ENCODE results near the gene NUP62CL.

The NUP62CL gene

DNA sequence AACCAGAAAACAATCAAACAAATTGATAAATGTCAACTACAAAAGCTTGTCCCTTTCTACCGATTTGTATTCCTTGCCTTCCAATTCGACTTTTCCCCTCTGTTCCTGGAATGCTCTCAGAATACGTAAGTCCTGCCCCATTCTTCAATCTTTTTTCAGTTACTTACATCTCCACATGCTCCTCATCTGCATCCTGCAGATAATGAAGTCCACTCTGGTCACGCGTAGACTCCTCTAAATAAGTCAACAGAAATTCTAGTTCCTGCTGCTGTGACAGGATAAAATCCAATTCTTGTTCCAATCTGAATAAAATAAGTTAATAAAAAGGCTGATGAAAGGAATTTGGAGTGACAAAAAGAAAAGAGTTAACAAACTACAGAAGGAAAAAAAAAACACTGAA is 53.2 kb downstream of the NUP62CL start:
- DNase-seq (ENCODE audit: low read depth in 2 of 2), result no peak

- DNase-seq (ENCODE audit: low read depth in 2 of 2), result no peak
These were observed 59.6 kb downstream of the NUP62CL start for GRCh38 chrX:107146670-107147069.

DNA sequence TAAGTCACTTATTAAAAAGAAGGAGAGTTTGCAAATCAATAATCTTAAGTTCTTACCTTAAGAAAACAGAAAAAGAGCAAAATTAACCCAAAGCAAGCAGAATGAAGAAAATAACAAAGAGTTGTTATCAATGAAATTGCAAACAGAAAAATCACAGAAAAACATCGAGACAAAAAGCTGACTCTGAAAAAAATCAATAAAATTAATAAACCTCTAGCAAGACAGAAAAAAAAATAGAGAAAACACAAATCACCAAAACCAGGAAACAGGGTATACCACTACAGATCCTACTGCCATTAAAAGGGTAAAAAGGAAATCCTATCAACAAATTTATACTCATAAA is 70.3 kb downstream of the NUP62CL start:
- no peak for DNase-seq (ENCODE audit: low read depth in 2 of 2)

- DNase-seq (ENCODE audit: low read depth in 2 of 2), result peak in 1 of 2 experiments; percentile 6
These were observed 70.9 kb downstream of the NUP62CL start for GRCh38 chrX:107135049-107135964.

- DNase-seq (ENCODE audit: low read depth in 2 of 2), result no peak
These were observed 82.5 kb downstream of the NUP62CL start for GRCh38 chrX:107123750-107124149.

DNA sequence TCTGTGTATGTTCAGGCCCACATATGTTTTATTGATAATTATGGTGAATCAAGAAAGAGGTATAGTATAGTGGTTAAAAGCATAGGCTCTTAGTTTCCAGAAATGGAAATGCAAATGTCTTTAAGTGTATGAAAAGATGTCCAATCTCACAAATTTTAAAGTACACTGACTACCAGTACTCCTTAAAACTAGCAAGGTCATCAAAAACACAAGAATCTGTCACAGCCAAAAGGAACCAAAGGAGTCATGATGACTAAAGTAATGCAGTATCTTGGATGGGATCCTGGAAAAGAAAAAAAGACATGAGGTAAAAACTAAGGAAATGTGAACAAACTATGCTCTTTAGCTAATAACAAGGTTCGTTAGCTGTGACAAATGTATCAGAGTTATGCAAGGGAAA is 87.0 kb downstream of the NUP62CL start:
- no peak for DNase-seq (ENCODE audit: low read depth in 2 of 2)

DNA sequence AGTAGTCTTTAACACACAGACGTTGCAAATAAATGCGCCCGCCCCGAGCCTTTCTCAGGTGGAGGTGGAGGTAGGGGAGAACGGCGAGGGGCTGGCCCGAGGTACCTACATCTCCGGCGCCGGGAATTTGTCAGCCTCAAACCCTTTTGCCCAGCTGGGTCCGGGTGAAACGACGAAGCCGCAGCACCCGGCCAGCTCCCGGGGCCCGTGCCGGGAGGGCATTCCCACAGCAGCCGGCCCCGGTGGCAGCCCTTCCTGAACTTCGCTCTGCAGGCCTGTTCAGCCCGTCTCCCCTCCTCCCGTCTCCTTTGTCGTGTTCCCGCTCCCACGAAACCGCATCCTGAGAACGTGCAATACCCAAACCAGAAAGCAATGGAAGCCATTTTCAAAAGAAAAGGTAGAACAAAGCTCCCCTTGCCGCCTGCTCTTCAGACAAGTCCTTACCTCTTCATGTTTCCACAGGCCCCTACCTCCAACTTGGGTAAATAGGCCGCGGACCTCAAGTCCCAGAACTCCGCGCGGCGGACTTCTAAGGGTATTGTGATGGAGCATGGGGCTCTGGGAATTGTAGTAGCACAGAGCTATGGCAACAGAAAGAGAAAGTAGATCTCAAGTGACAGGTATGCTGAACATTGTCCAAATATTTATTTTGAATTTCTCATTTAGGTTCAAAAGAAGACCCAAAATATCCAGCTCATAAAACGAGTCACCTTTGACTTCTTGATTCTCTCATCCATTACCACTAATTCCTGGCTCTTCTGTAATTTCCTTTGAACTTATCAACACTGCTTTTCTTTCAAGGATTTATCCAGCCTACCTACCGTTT is 87.7 kb downstream of the NUP62CL start, which contains the start of gene RBM41:
Gene RBM41, minus strand, starts transcription at position 501 of the 826 bp plus-strand sequence. Its CDS starts 49 bp downstream, at position 452.
- peak; percentile 29 to 49 for DNase-seq (ENCODE audit: low read depth in 2 of 2)

DNA sequence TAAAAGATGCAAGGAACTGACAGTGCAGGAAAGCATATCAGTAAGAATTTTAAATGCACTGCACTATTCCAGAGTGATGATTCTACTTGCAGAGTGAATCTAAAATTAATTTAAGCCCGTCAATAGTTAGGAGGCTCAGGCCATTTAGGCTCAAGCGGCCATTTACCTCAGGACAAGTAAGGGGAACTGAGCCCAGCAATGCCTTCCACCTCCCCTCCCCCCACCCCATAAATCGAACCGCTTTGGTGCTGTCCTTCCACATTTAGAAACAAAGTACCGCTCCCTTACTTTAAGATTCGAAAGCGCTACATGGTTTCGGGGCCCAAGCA is 88.3 kb downstream of the NUP62CL start:
- DNase-seq (ENCODE audit: low read depth in 2 of 2), result no peak

- DNase-seq (ENCODE audit: low read depth in 2 of 2), result no peak
These were observed 98.8 kb downstream of the NUP62CL start for GRCh38 chrX:107107459-107107858.

DNA sequence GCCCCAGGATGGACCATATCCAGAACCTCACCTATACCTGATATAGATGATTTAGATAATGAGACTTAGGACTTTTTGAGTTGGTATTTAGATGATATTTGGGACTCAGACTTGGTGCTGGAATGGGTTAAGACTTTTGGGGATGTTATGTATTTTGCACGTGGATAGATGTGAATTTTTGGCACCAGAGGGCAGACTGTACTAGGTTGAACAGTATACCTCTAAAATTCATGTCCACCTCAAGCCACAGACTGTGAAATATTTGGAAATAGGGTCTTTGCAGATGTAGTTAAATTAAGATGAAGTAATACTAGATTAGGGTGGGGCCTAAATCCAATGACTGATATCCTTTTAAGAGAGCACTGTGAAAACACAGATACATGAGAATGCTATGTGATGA is 103.3 kb downstream of the NUP62CL start:
- DNase-seq (ENCODE audit: low read depth in 2 of 2), result no peak

DNA sequence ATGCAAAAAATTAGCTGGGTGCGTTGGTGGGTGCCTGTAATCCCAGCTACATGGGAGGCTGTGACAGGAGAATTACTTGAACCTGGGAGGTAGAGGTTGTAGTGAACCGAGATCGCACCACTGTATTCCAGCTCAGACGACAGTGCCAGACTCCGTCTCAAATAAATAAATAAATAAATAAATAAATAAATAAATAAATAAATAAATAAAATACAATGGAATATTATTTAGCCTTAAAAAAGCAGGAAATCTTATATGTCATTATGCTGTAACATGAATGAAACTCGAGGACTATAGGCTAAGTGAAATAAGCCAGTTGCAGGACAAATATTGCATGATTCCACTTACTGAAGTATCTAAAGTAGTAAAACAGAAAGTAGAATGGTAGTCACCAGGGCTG is 130.1 kb downstream of the NUP62CL start:
- DNase-seq (ENCODE audit: low read depth in 2 of 2), result no peak

Measured in fibroblast of skin of left biceps (primary cell).